GM12875 (cell line): Measurements from ENCODE around the gene APEH.

Experiments
- H3K4me3 ChIP-seq: one replicate; pipeline ENCODE4 v1.5.1; 2011; ENCODE audit warnings: low read depth, low read length, control low read depth
- TF ChIP-seq, protein P1 (sequence below): IDR thresholded peaks from 2 replicates; pipeline ENCODE4 v1.5.1; 2011; ENCODE audit warnings: low read depth, mild to moderate bottlenecking, control low read depth, inconsistent platforms, low read length, moderate library complexity, borderline replicate concordance; ENCODE audit not compliant: insufficient read depth

APEH gene

DNA sequence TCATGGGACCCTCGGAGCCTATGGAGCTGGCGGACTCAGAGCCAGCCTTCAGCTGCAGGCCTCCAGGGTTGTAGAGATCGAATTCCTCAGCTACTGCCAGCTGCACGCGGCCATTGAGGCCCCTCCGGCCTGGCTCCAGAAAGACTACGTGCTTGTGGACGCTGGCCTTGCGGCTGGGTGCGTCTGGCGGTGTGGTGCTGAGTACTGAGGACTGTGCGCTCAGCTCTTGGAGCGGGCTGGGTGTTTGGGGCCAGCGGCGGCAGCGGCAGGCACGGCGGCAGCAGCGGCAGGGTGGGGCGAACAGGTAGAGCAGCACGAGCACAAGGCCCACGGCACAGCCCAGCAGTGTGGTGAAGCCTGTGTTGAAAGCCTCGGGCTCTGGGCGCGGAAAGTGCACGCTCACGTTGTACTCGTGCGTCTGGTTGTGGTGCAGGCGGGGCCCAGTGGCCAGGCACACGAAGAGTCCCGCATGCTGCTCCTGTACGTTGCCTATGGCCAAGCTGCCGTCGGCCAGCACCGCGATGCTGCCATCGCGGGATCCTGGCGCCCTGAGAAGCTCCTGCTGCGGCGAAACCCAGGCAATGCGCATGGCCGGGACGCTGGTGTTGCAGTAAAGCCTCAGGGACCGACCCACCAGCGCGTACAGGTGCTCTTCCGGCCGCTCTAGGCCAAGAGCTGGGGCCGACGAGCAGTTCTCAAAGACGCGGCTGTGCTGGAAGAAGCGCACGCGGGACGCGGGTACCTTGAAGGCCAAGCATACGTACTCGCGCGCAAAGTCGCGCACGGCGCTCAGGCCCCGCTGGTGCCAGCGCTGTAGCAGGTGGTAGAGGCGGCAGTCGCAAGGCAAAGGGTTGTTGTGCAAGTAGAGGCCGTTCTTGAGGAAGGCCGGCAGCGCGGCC lies 44.1 kb downstream of the APEH start:
- TF ChIP-seq, protein P1, sequence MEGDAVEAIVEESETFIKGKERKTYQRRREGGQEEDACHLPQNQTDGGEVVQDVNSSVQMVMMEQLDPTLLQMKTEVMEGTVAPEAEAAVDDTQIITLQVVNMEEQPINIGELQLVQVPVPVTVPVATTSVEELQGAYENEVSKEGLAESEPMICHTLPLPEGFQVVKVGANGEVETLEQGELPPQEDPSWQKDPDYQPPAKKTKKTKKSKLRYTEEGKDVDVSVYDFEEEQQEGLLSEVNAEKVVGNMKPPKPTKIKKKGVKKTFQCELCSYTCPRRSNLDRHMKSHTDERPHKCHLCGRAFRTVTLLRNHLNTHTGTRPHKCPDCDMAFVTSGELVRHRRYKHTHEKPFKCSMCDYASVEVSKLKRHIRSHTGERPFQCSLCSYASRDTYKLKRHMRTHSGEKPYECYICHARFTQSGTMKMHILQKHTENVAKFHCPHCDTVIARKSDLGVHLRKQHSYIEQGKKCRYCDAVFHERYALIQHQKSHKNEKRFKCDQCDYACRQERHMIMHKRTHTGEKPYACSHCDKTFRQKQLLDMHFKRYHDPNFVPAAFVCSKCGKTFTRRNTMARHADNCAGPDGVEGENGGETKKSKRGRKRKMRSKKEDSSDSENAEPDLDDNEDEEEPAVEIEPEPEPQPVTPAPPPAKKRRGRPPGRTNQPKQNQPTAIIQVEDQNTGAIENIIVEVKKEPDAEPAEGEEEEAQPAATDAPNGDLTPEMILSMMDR, result no peak
- no peak overlapping the region for H3K4me3 ChIP-seq

DNA sequence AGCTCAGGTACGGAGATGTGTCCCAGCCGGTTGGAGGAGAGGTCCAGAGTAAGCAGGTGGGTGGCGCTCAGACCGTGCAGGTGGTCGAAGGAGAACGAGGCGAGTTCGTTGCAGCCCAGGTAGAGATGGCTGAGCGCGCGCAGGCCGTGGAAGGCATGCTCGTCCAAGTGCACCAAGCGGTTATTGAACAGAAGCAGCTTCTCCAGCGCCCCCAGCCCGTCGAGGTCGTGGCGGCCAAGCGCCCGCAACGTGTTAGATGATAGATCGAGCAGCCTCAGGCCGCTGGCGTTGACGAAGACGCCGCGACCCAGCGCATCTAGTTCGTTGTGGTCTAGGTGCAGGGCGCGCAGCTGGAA lies 44.7 kb downstream of the APEH start:
- TF ChIP-seq, protein P1, result no peak
- H3K4me3 ChIP-seq, result peak overlapping the region; percentile 65

DNA sequence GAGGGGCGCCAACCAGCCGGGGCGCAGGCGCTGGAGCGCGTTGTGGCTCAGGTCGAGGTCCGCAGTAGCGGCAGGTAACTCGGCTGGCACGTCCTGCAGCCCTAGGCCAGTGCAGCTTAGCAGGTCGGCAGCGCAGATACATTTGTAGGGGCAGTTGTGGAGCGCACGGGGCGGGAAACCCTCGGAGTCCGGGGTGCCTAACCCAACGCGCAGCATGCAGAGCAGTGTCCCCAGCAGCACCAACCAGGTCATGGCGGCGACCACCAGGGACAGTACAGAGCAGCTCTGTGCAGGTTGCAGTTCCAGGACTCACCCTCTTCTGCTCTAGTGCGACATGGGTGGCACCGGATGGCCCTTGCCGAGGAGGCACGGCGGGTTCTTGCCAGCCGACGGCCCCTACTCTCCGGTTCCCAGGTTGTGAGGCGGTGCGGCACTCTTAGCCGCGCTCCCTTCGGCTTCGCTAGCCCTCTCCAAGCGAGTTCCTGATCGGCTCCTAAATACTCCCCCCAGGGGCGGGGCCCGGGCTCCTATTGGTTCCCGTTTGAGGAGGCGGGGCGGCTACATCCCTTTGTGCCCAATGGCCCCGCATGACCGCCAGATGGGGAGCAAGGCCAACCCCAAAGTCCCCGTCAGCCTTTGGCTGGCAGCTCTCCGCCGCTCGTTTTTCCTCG lies 45.2 kb downstream of the APEH start, which contains the start of gene AMIGO3:
Gene AMIGO3, minus strand, starts transcription at position 471 of the 671 bp plus-strand sequence. Its CDS starts 219 bp downstream, at position 252.
- TF ChIP-seq, protein P1, result peak; percentile 92
- peak within 1 kb of the TSS; percentile 65 for H3K4me3 ChIP-seq

DNA sequence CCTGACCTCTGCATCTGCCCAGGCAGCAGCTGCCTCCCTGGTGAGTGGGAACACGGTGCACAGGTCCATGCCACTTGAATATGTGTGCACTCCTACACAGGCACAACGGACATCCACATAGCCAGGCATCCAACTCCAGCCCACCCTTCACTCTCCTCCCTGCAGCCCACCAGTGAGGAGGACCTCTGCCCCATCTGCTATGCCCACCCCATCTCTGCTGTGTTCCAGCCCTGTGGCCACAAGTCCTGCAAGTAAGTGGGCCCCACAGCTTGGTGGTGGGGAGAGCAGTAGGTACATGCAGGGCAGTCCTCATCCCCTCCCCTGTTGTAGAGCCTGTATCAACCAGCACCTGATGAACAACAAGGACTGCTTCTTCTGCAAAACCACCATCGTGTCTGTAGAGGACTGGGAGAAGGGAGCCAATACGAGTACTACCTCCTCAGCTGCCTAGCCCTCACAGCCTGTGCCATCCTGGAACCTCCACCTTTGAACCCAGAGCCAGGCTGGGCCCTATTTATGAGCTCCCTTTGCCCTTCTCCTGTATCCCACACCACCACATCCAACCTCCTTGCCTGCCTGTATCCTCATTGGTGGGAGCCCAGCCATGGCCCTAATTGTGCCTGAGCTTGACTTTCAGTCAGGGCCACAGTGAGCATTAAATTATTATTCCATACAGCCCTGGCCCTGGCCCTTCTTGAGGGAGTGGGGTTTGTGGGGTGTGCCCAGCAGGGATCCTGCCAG lies 46.9 kb downstream of the APEH start:
- H3K4me3 ChIP-seq, result no peak overlapping the region
- TF ChIP-seq, protein P1, result no peak

DNA sequence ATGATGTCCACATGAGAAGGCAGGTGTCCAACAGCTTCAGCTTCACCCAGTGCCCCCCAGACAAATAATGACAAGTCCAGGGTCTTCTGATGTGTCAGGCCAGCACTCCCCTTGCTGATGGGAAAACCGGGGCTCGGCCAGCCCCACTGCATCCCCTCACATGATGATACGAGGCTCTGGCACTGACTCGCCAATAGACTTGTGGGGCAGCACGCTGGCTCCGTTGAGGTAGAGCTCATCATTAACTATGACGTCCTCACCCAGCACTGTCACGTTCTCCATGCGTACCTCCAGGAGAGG lies 47.4 kb downstream of the APEH start:
- TF ChIP-seq, protein P1, result no peak
- no peak overlapping the region for H3K4me3 ChIP-seq

DNA sequence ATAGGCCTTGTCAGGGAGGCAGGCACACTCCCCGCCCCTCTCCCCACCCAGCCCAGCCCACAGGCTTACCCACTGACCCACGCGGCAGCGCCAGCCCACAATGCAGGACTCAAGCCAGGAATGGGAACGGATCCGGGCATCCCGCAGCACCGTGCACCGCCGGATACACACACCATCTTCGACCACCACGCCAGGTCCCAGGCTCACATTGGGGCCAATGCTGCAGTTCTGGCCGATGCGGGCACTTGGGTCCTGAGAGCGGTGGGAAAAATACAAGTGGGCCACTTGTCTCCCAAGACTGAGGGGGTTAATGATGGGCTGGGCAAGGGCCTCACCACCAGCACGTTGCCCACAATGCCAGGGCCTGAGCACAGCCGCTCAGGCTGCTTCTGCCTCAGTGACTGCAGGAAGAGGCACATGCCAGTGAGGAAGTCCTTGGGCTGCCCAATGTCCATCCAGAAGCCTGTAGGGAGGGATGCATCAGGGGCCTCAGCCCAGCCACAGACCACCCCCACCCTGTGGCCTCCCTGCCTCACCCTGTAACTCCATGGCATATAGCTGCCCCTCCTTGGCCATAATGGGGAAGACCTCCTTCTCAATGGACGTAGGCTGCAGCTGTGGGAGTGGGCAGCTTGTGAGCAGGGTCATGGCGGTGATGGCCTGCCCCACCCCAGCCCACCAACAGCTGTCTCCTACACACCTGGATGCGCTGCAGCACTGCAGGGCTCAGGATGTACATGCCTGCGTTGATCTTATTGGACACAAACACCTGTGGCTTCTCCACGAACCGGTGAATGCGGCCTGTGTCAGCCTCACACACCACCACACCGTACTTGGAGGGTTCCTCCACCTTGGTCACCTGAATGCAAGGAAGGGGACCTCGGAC lies 48.0 kb downstream of the APEH start:
- TF ChIP-seq, protein P1, result no peak
- H3K4me3 ChIP-seq, result peak overlapping the region; percentile 100
